Colonic mucosa (tissue), 4 donors: Measurements from ENCODE around the gene MRM2. TPM values are rescaled to one million over a fixed set of nuclear protein-coding genes. Genes with fewer than 3 reads are reported as not detected.

Experiments
- DNase-seq: peaks from one replicate; pipeline ENCODE4 v3.0.0-alpha.2; 2020
- H3K27ac ChIP-seq: fragments of 200-600 bp; one replicate; pipeline ENCODE4 v1.8.0; 2021
- H3K27me3 ChIP-seq: fragments of 200-600 bp; one replicate; pipeline ENCODE4 v1.8.0; 2021
- H3K36me3 ChIP-seq: fragments of 200-600 bp; one replicate; pipeline ENCODE4 v1.8.0; 2021
- H3K4me1 ChIP-seq: fragments of 200-600 bp; one replicate; pipeline ENCODE4 v1.8.0; 2021; ENCODE audit warnings: mild to moderate bottlenecking
- H3K4me3 ChIP-seq: fragments of 200-600 bp; one replicate; pipeline ENCODE4 v1.8.0; 2021
- H3K9ac ChIP-seq, 2 donors: one replicate each; pipeline ENCODE4 v1.7.0; 2013; ENCODE audit warnings: control low read depth in 2 of 2, low read depth in 2 of 2, low read length in 2 of 2
- H3K9me3 ChIP-seq: fragments of 200-600 bp; one replicate; pipeline ENCODE4 v1.8.0; 2021
- intact Hi-C: fragments of 100-400 bp; cut with DNase I; formaldehyde crosslinking; loops from one replicate; pipeline ENCODE4 v1.14.1; 2022
- total RNA-seq, 2 donors: library from RNA; stranded (reverse); fragmentation: NEBNext Ultra II Directional in 1 of 2; extraction: Animal tissue kit (Norgen Biotek cat#: 25700) in 1 of 2; gene quantifications; one replicate each; pipeline ENCODE4 v1.2.1, GENCODE V29; 2021
- TF ChIP-seq, protein P1 (sequence below): fragments of 200-600 bp; IDR thresholded peaks from one replicate; pipeline ENCODE4 v1.8.0; 2022; ENCODE audit warnings: antibody characterized with exemption, mild to moderate bottlenecking
- donor health status: healthy.
- donor health status: DM: no; HTN: no; CAD: no.
- donor health status: DM: no; HTN: no; CAD: no.

MRM2 gene
- total RNA-seq, 2 donors from 2014 or later, result 17.3 to 27.0 TPM

GRCh38 chr7:2263176-2263575, 21.2 kb upstream of the MRM2 start:
- TF ChIP-seq, protein P1, sequence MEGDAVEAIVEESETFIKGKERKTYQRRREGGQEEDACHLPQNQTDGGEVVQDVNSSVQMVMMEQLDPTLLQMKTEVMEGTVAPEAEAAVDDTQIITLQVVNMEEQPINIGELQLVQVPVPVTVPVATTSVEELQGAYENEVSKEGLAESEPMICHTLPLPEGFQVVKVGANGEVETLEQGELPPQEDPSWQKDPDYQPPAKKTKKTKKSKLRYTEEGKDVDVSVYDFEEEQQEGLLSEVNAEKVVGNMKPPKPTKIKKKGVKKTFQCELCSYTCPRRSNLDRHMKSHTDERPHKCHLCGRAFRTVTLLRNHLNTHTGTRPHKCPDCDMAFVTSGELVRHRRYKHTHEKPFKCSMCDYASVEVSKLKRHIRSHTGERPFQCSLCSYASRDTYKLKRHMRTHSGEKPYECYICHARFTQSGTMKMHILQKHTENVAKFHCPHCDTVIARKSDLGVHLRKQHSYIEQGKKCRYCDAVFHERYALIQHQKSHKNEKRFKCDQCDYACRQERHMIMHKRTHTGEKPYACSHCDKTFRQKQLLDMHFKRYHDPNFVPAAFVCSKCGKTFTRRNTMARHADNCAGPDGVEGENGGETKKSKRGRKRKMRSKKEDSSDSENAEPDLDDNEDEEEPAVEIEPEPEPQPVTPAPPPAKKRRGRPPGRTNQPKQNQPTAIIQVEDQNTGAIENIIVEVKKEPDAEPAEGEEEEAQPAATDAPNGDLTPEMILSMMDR, result no peak
- H3K9me3 ChIP-seq, result no peaks in the 10 kb centered on the region
- no peak overlapping the region for H3K4me3 ChIP-seq
- H3K27ac ChIP-seq, result no peak overlapping the region
- H3K36me3 ChIP-seq, result no peaks in the 10 kb centered on the region
- H3K4me1 ChIP-seq, result no peaks in the 10 kb centered on the region
- intact Hi-C loops, result no loop called here
- H3K9ac ChIP-seq, result no peak overlapping the region
- H3K27me3 ChIP-seq, result no peaks in the 10 kb centered on the region
- no peak for DNase-seq

GRCh38 chr7:2261611-2262010, 19.6 kb upstream of the MRM2 start:
- H3K27ac ChIP-seq, result no peak overlapping the region
- intact Hi-C loops, result no loop called here
- H3K36me3 ChIP-seq, result no peaks in the 10 kb centered on the region
- no peaks in the 10 kb centered on the region for H3K9me3 ChIP-seq
- no peak overlapping the region for H3K4me3 ChIP-seq
- H3K27me3 ChIP-seq, result no peaks in the 10 kb centered on the region
- no peaks in the 10 kb centered on the region for H3K4me1 ChIP-seq
- H3K9ac ChIP-seq, result no peak overlapping the region
- TF ChIP-seq, protein P1, result no peak
- no peak for DNase-seq

GRCh38 chr7:2260820-2261219, 18.8 kb upstream of the MRM2 start:
- Histone ChIP-seq H3K4me3 (no peak overlapping the region), H3K9me3 (no peaks in the 10 kb centered on the region), H3K9ac (no peak overlapping the region), H3K27ac (no peak overlapping the region), H3K4me1 (no peaks in the 10 kb centered on the region), H3K27me3 (no peaks in the 10 kb centered on the region), H3K36me3 (no peaks in the 10 kb centered on the region)
- intact Hi-C loops, result no loop called here
- TF ChIP-seq, protein P1, result no peak
- no peak for DNase-seq

- no peaks in the 10 kb centered on the region for H3K9me3 ChIP-seq
- no peaks in the 10 kb centered on the region for H3K36me3 ChIP-seq
- no peak overlapping the region for H3K9ac ChIP-seq
- H3K27ac ChIP-seq, result no peak overlapping the region
- H3K27me3 ChIP-seq, result no peaks in the 10 kb centered on the region
- no peak for DNase-seq
- TF ChIP-seq, protein P1, result no peak
- no peak overlapping the region for H3K4me3 ChIP-seq
- H3K4me1 ChIP-seq, result no peaks in the 10 kb centered on the region
- intact Hi-C loops, result no loop called here
Measured at GRCh38 chr7:2259480-2259879, 17.5 kb upstream of the MRM2 start.

DNA sequence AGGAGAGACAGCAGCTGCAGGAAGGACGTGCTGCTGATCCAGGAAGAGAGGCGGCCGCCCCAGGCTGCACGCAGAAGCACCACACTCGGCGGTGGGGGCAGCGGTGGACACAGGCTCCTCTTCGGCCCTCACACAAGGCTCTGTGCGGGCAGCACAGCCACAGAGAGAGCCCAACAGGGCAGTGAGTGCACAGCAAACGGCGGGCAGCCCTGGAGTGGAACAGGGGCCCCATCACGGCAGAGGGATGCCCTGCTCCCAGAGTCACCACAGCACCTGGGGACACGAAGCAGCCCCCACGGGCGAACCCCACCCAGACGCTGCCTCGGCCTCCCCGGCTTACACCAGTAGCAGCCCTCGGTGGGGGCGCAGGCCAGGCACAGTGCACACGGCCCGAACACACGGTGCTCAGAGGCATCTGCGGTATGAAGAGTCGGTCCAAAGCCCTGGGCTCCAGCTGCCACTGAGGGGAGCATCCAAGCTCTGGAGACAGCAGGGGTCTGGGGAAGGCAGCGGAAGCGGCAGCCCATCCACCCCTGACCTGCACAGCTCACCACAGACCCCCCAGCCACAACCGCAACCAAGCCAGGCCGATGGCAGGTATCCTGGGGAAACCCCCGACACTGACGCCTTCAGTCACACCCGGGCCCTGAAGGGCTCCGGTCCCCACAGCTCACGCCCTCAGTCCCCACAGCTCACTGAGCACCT, 16.8 kb upstream of the MRM2 start:
- Histone ChIP-seq H3K9ac (no peak overlapping the region), H3K4me1 (no peaks in the 10 kb centered on the region), H3K4me3 (no peak overlapping the region), H3K9me3 (no peaks in the 10 kb centered on the region), H3K27ac (no peak overlapping the region), H3K27me3 (no peaks in the 10 kb centered on the region), H3K36me3 (no peaks in the 10 kb centered on the region)
- intact Hi-C loops, result no loop called here
- TF ChIP-seq, protein P1, result no peak
- no peak for DNase-seq
